ENCODE measurements around the gene RNASE4.

- no peak for TF ChIP-seq POLR2A (IDR thresholded peaks at IDR 0.05)
- TF ChIP-seq CTCF (IDR thresholded peaks at IDR 0.05) = no peak
- TF ChIP-seq POLR2AphosphoS5 (IDR thresholded peaks at IDR 0.05) = no peak
These were observed 50.1 kb downstream of the RNASE4 start for GRCh38 chr14:20734430-20734806.

All from prostate gland (tissue), 2 donors.